Stimulated activated CD8-positive, alpha-beta memory T cell treated with anti-CD3 and anti-CD28 coated beads, Interleukin-15, amount 100 ng/mL, for 1 hour (primary cell): Measurements from ENCODE around the gene ST6GALNAC1.

Experiments
- DNase-seq: peaks from one replicate; pipeline ENCODE4 v3.0.0-alpha.2; 2020; ENCODE audit warnings: low read depth

Gene ST6GALNAC1

GRCh38 chr17:76576189-76576588 is 67.4 kb downstream of the ST6GALNAC1 start:
- no peak for DNase-seq

- no peak for DNase-seq
Observed at GRCh38 chr17:76575570-76575969, 68.0 kb downstream of the ST6GALNAC1 start.
